CD4-positive, alpha-beta T cell (primary cell): Measurements from ENCODE around the gene IPO9. TPM values are rescaled to one million over a fixed set of nuclear protein-coding genes. Genes with fewer than 3 reads are reported as not detected.

Experiments
- ATAC-seq: fragments of 200-7000 bp; cut with Tn5 transposase; one replicate; pipeline ENCODE4 v1.10.0; 2022; ENCODE audit warnings: mild to moderate bottlenecking; ENCODE audit not compliant: poor library complexity
- CTCF ChIA-PET: fragments of 350-600 bp; sonication (Branson Sonifier 250); formaldehyde crosslinking; loops from one replicate; lab custom pipeline; 2021; ENCODE audit warnings: antibody characterized with exemption, inconsistent platforms; lab: Charles Lee
- POLR2A ChIA-PET: fragments of 350-600 bp; sonication (Branson Sonifier 250); formaldehyde crosslinking; loops from one replicate; lab custom pipeline; 2021; ENCODE audit warnings: antibody characterized with exemption, inconsistent platforms; lab: Charles Lee
- DNase-seq, 14 experiments: peaks; one replicate each; pipeline ENCODE4 v3.0.0-alpha.2; 2013 to 2020; ENCODE audit warnings: mixed read lengths in 2 of 14
- H3K27ac ChIP-seq, 2 donors: one replicate each; pipeline versions ENCODE4 v1.5.1 to v1.7.0; 2013; ENCODE audit warnings: low read length in 2 of 2, low read depth in 1 of 2, mild to moderate bottlenecking in 1 of 2
- H3K27me3 ChIP-seq, 2 experiments: 1 replicate in 1 of 2; 2 replicates in 1 of 2; pipeline versions ENCODE4 v1.6.1 to v1.7.0; 2013; ENCODE audit warnings: low read length in 2 of 2, control low read depth in 1 of 2, mild to moderate bottlenecking in 1 of 2, moderate library complexity in 1 of 2; ENCODE audit not compliant: insufficient read depth in 2 of 2, control insufficient read depth in 1 of 2
- H3K36me3 ChIP-seq: one replicate; pipeline ENCODE4 v1.6.1; 2013; ENCODE audit warnings: low read length, control low read depth; ENCODE audit not compliant: insufficient read depth
- H3K4me1 ChIP-seq: one replicate; pipeline ENCODE4 v1.6.1; 2013; ENCODE audit warnings: low read length, control low read depth; ENCODE audit not compliant: insufficient read depth
- H3K4me3 ChIP-seq: one replicate; pipeline ENCODE4 v1.5.1; 2013; ENCODE audit warnings: mild to moderate bottlenecking, low read length, moderate library complexity
- H3K9me3 ChIP-seq, 2 experiments: 1 replicate in 1 of 2; 2 replicates in 1 of 2; pipeline versions ENCODE4 v1.6.1 to v1.7.0; 2013; ENCODE audit warnings: low read length in 2 of 2, mild to moderate bottlenecking in 2 of 2, control low read depth in 1 of 2, moderate library complexity in 1 of 2; ENCODE audit not compliant: control insufficient read depth in 1 of 2, insufficient read depth in 1 of 2
- H3K27ac Mint-ChIP-seq: one replicate; pipeline ENCODE4 v1.8.0; 2020; ENCODE audit warnings: mixed read lengths
- H3K27me3 Mint-ChIP-seq: one replicate; pipeline ENCODE4 v1.8.0; 2021; ENCODE audit warnings: mixed read lengths
- H3K36me3 Mint-ChIP-seq: one replicate; pipeline ENCODE4 v1.8.0; 2021; ENCODE audit warnings: low read depth, mixed read lengths
- H3K4me1 Mint-ChIP-seq: one replicate; pipeline ENCODE4 v1.8.0; 2021; ENCODE audit warnings: low read depth, mixed read lengths
- H3K4me3 Mint-ChIP-seq: one replicate; pipeline ENCODE4 v1.8.0; 2020; ENCODE audit warnings: mild to moderate bottlenecking, mixed read lengths
- H3K9me3 Mint-ChIP-seq: one replicate; pipeline ENCODE4 v1.8.0; 2020; ENCODE audit warnings: mixed read lengths
- CTCF ChIP-seq: fragments of 200-600 bp; IDR thresholded peaks from one replicate; pipeline ENCODE4 v1.8.0; 2022; ENCODE audit warnings: antibody characterized with exemption, mild to moderate bottlenecking
- intact Hi-C, 2 experiments: fragments of 100-400 bp; cut with DNase I in 1 of 2; cut with micrococcal nuclease in 1 of 2; formaldehyde crosslinking; loops; one replicate each; pipeline versions ENCODE4 v1.15.1 to v1.9.0; 2023 to 2025; cut with DNase I, micrococcal nuclease
- total RNA-seq, 174 experiments: library from RNA in 2 of 174; stranded (reverse) in 2 of 174; gene quantifications; one replicate each; pipeline ENCODE4 v1.2.3 and lab custom pipeline; 2021 to 2026

Gene IPO9
- total RNA-seq, 2 experiments from 2014 or later, result 17.1 to 20.1 TPM

- H3K4me3 Mint-ChIP-seq, result no peak overlapping the region
These were observed 47.5 kb upstream of the IPO9 start for GRCh38 chr1:201781437-201781836.

DNA sequence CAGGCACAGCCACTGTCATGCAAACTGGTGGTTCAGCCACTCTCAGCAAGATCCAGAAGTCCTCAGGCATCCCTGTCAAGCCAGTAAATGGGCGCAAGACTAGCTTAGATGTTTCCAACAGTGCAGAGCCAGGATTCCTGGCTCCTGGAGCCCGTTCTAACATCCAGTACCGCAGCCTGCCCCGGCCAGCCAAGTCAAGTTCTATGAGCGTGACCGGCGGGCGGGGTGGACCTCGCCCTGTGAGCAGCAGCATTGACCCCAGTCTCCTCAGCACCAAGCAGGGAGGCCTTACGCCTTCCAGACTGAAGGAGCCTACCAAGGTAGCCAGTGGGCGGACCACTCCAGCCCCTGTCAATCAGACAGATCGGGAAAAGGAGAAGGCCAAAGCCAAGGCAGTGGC lies 46.6 kb upstream of the IPO9 start:
- peaks cover 32% of the 10 kb centered on the region for H3K36me3 Mint-ChIP-seq
- Histone ChIP-seq H3K4me3 (no peak overlapping the region), H3K27ac (no peak overlapping the region), H3K9me3 (no peaks in the 10 kb centered on the region), H3K27me3 (no peaks in the 10 kb centered on the region), H3K36me3 (peaks cover 2% of the 10 kb centered on the region), H3K4me1 (no peaks in the 10 kb centered on the region)
- H3K27ac Mint-ChIP-seq, result no peak overlapping the region
- ChIA-PET POLR2A (no interaction called here), CTCF (interaction anchor here (1.5 kb wide), 1 partner anchor 11 kb away, joined by 3 read pairs; no protein-coding TSS in a partner anchor)
- DNase-seq (no peak), ATAC-seq (no peak)
- intact Hi-C loops, result no loop called here
- no peak for TF ChIP-seq CTCF
- H3K9me3 Mint-ChIP-seq, result no peaks in the 10 kb centered on the region
- no peaks in the 10 kb centered on the region for H3K27me3 Mint-ChIP-seq
- no peak overlapping the region for H3K4me3 Mint-ChIP-seq
- H3K4me1 Mint-ChIP-seq, result no peaks in the 10 kb centered on the region

More at GRCh38 chr1:201781437-201781836, 47.5 kb upstream of the IPO9 start:
- no peak overlapping the region for H3K27ac Mint-ChIP-seq
- ATAC-seq (no peak), DNase-seq (no peak)
- ChIA-PET POLR2A (no interaction called here), CTCF (no interaction called here)
- H3K27me3 Mint-ChIP-seq, result no peaks in the 10 kb centered on the region
- no peaks in the 10 kb centered on the region for H3K9me3 Mint-ChIP-seq
- no peaks in the 10 kb centered on the region for H3K4me1 Mint-ChIP-seq
- no peak overlapping the region for H3K27ac ChIP-seq
- no peaks in the 10 kb centered on the region for H3K4me1 ChIP-seq
- peaks cover 26% of the 10 kb centered on the region for H3K36me3 Mint-ChIP-seq
- peaks cover 2% of the 10 kb centered on the region for H3K36me3 ChIP-seq
- H3K27me3 ChIP-seq, result no peaks in the 10 kb centered on the region
- no peak overlapping the region for H3K4me3 ChIP-seq
- H3K9me3 ChIP-seq, result no peaks in the 10 kb centered on the region
- intact Hi-C loops, result no loop called here
- TF ChIP-seq CTCF, result no peak

DNA sequence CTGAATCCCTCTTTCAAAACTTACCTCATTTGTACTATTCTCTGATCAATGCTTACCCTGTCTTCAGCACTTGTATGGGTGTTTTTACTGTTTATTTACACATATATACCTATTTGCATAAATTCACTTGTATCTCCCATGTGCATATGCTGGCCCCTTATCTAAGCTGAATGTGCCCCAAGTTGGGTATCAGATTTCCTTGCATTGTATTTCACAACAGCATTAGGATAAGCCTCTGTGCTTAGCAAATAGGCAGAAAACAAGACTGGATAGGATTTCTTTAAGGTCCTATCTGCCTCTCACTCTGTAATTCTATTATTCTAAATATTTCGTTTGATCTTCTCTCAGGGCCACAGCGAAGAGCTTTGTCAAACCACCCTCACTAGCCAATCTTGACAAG lies 45.9 kb upstream of the IPO9 start:
- H3K4me3 Mint-ChIP-seq, result no peak overlapping the region
- H3K27ac Mint-ChIP-seq, result no peak overlapping the region
- CTCF ChIA-PET, result interaction anchor here (1.5 kb wide), 1 partner anchor 10 kb away, joined by 3 read pairs; no protein-coding TSS in a partner anchor
- DNase-seq, result no peak
- Histone ChIP-seq H3K27me3 (no peaks in the 10 kb centered on the region), H3K4me1 (no peaks in the 10 kb centered on the region), H3K36me3 (peaks cover 2% of the 10 kb centered on the region), H3K9me3 (no peaks in the 10 kb centered on the region), H3K4me3 (no peak overlapping the region), H3K27ac (no peak overlapping the region)
- H3K9me3 Mint-ChIP-seq, result no peaks in the 10 kb centered on the region
- no peaks in the 10 kb centered on the region for H3K27me3 Mint-ChIP-seq
- H3K4me1 Mint-ChIP-seq, result no peaks in the 10 kb centered on the region
- intact Hi-C loops, result no loop called here
- POLR2A ChIA-PET, result no interaction called here
- no peak for ATAC-seq
- no peak for TF ChIP-seq CTCF
- H3K36me3 Mint-ChIP-seq, result peaks cover 39% of the 10 kb centered on the region
